Lower lobe of right lung (tissue), 2 donors: ENCODE results near the gene SNRPA. TPM values are rescaled to one million over a fixed set of nuclear protein-coding genes. Genes with fewer than 3 reads are reported as not detected.

Experiments used
- ATAC-seq, 2 donors: fragments of 200-7000 bp; cut with Tn5 transposase; one replicate each; pipeline ENCODE4 v1.9.1; 2020 to 2022; ENCODE audit warnings: mild to moderate bottlenecking in 2 of 2, moderate library complexity in 2 of 2
- DNase-seq: peaks from one replicate; pipeline ENCODE4 v3.0.0-alpha.2; 2020
- H3K27ac ChIP-seq: fragments of 200-600 bp; one replicate; pipeline ENCODE4 v1.8.0; 2022
- H3K27me3 ChIP-seq: fragments of 200-600 bp; one replicate; pipeline ENCODE4 v1.8.0; 2022; ENCODE audit warnings: low read depth
- H3K36me3 ChIP-seq: fragments of 200-600 bp; one replicate; pipeline ENCODE4 v1.8.0; 2022; ENCODE audit warnings: mild to moderate bottlenecking
- H3K4me1 ChIP-seq: fragments of 200-600 bp; one replicate; pipeline ENCODE4 v1.8.0; 2022
- H3K4me3 ChIP-seq: fragments of 200-600 bp; one replicate; pipeline ENCODE4 v1.8.0; 2022; ENCODE audit warnings: mild to moderate bottlenecking
- H3K9me3 ChIP-seq: fragments of 200-600 bp; one replicate; pipeline ENCODE4 v1.8.0; 2022
- intact Hi-C: fragments of 100-400 bp; cut with DNase I; formaldehyde crosslinking; loops from one replicate; pipeline ENCODE4 v1.11.0; 2022
- total RNA-seq: library from RNA; stranded (reverse); fragmentation: NEBNext Ultra II Directional; extraction: Animal tissue kit (Norgen Biotek cat#: 25700); gene quantifications from one replicate; pipeline ENCODE4 v1.2.1, GENCODE V29; 2021
- TF ChIP-seq, protein P1 (sequence below): fragments of 200-600 bp; IDR thresholded peaks from one replicate; pipeline ENCODE4 v1.8.0; 2022; ENCODE audit warnings: antibody characterized with exemption, mild to moderate bottlenecking
- donor health status: DM: no; HTN: yes; CAD: no; lungs with severe emphysema.

The SNRPA gene
- total RNA-seq, 1 donor from 2014 or later, result 44.8 TPM

DNA sequence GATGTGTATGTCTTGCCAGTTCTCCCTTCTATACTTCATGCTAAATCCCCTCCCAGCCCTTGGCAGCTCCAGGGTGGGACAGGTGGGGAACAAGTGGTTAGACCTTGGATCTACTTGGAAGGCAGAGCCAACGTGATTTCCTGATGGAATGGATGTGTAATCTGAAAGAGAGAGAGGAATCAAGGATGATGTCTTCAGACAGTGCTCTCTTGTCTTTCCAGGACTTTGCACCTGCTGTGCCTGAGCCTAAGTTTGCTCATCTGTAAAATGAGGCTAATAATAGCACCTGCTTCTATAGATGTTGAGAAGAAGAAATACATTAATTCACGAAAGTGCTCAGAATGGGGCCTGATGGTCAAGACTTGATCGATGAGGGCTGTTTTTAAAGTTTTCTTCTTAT lies 41.0 kb downstream of the SNRPA start:
- no peak for DNase-seq
- no peaks in the 10 kb centered on the region for H3K9me3 ChIP-seq
- H3K36me3 ChIP-seq, result peaks cover 25% of the 10 kb centered on the region
- ATAC-seq, result no peak
- peak overlapping the region; percentile 69 for H3K27ac ChIP-seq
- intact Hi-C loops, result no loop called here
- no peaks in the 10 kb centered on the region for H3K27me3 ChIP-seq
- no peak overlapping the region for H3K4me3 ChIP-seq
- peaks cover 4% of the 10 kb centered on the region for H3K4me1 ChIP-seq
- TF ChIP-seq, protein P1, sequence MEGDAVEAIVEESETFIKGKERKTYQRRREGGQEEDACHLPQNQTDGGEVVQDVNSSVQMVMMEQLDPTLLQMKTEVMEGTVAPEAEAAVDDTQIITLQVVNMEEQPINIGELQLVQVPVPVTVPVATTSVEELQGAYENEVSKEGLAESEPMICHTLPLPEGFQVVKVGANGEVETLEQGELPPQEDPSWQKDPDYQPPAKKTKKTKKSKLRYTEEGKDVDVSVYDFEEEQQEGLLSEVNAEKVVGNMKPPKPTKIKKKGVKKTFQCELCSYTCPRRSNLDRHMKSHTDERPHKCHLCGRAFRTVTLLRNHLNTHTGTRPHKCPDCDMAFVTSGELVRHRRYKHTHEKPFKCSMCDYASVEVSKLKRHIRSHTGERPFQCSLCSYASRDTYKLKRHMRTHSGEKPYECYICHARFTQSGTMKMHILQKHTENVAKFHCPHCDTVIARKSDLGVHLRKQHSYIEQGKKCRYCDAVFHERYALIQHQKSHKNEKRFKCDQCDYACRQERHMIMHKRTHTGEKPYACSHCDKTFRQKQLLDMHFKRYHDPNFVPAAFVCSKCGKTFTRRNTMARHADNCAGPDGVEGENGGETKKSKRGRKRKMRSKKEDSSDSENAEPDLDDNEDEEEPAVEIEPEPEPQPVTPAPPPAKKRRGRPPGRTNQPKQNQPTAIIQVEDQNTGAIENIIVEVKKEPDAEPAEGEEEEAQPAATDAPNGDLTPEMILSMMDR, result no peak

DNA sequence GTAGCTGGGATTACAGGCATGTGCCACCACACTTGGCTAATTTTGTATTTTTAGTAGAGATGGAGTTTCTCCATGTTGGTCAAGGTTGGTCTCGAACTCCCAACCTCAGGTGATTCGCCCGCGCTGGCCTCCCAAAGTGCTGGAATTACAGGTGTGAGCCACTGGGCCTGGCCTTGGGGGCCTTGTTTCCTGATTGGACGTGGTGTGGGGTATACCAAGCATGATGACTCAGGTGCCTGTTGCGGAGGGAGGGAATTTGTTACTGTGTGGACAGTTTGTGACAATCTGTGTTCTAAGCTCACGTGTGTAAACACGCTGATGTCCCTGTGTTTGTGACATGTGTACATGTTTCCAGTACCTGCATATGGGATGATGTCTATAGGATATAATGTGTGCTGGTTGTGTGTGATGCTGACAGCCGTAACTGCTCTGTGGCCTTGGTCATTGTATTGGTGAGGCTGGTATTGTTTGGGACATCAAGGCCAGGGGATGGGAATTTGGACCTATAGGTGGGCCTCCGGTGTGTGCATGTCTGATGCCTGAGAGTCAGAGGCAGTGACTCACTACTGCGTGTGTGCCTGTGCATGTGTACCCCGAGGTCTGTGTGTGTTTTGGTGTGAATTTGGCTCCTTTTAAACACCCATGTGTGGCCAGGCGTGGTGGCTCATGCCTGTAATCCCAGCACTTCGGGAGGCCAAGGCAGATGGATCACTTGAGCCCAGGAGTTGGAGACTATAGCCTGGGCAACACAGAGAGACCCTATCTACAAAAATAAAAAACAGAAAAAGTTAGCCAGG lies 46.4 kb downstream of the SNRPA start:
- intact Hi-C loops, result no loop called here
- no peak for DNase-seq
- no peak overlapping the region for H3K4me3 ChIP-seq

DNA sequence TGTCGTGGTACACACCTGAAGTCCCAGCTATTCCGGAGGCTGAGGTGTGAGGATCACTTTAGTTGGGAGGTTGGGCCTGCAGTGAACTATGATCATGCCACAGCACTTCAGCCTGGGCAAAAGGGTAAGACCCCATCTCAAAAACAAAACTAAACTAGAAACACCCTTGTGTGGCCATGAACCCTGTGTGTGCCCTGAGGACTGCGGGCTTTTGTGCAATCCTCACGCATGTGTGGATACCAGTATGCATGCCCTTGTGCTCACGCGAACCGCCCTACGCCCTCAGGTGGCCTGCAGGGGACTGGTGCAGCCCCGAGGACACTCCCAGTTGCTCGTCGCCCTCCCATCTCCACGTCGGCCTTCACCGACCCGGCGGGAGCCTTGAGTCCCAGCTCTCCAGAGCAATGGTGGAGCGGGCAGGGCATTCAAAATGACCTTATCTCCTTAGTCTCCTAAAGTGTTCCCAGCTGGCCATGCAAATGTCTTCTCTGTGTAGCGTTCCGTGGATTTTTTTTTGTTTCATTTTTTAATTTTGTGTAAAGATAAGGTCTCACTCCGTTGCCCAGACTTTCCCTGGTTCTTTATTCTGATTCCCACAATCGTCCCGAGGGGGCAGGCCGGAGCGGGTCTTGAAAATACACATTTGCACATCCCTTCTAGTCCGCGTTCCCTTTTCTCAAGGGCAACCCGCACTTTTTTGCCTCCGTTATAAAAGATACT lies 47.1 kb downstream of the SNRPA start:
- Histone ChIP-seq H3K27ac (peak overlapping the region; percentile 88), H3K9me3 (no peaks in the 10 kb centered on the region), H3K4me1 (peaks cover 40% of the 10 kb centered on the region), H3K27me3 (no peaks in the 10 kb centered on the region), H3K4me3 (peak overlapping the region; percentile 92), H3K36me3 (peaks cover 28% of the 10 kb centered on the region)
- DNase-seq, result peak; percentile 90
- peak; percentile 59 to 61 for ATAC-seq
- intact Hi-C loops, result no loop called here
- TF ChIP-seq, protein P1, result peak; percentile 50

More for the DNA sequence above, 46.4 kb downstream of the SNRPA start:
- TF ChIP-seq, protein P1, result no peak
- no peak for ATAC-seq
- Histone ChIP-seq H3K27ac (peak overlapping the region; percentile 88), H3K9me3 (no peaks in the 10 kb centered on the region), H3K36me3 (peaks cover 28% of the 10 kb centered on the region), H3K27me3 (no peaks in the 10 kb centered on the region), H3K4me1 (peaks cover 33% of the 10 kb centered on the region)

DNA sequence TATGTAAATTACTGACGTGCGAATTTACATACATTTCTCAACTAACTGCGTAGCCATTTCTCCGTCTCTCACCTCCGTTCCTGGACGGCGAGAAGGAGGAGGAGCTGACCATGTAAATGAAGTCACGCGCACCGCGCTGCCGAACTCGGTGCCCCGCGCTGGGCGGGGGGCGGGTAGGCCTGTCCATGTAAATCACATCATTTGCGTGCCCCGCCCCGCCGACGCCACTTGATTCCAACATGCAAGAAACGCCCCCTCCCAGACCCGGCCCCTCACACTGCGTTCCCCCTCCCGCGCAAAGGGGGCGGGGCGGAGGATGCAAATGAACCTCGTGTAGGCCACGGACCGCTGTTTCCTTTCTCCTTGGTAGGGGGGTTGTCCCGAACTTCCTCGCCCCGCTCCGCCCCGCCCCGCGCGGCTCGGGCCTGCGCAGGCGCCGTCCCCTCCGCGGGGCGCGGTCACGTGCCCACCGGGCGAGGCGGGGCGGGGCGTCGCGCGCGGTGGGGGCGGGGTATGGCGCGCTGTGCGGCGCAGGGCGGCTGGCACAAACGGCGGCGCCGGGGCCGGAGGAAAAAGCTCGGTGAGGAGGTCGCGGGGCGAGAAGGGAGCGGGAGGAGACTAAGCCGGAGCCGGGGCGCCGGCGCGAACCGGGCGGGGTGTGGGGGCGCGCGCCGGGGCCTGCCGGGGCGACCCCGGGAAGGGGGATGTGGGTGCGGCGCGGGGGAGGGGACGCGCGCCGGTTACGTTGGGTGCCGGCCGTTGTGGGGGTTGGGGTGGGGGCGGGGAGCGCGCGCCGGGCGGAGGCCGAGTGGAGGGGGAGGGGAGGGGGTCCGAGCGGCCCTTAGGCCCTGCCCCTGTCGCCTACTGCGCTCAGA lies 47.9 kb downstream of the SNRPA start, which contains the start of gene EGLN2:
Gene EGLN2, plus strand, starts transcription at position 509 of the 875 bp plus-strand sequence. CDS start 1,382 bp downstream, outside the sequence.
- H3K4me3 ChIP-seq, result peak within 1 kb of the TSS; percentile 92
- peak; percentile 89 to 95 for ATAC-seq
- TF ChIP-seq, protein P1, result no peak
- H3K9me3 ChIP-seq, result no peaks in the 10 kb centered on the region
- peaks cover 36% of the 10 kb centered on the region for H3K36me3 ChIP-seq
- no peaks in the 10 kb centered on the region for H3K27me3 ChIP-seq
- peak within 1 kb of the TSS; percentile 92 for H3K27ac ChIP-seq
- peak; percentile 100 for DNase-seq
- H3K4me1 ChIP-seq, result peaks cover 48% of the 10 kb centered on the region
- intact Hi-C loops, result no loop called here
